Muscle of arm (tissue), 12 donors: ENCODE measurements around the gene SELENOP. TPM values are rescaled to one million over a fixed set of nuclear protein-coding genes. Genes with fewer than 3 reads are reported as not detected.
"Not testable (repeated sequence)": the region's sequence is repeated elsewhere in the genome, so short reads cannot be mapped to it uniquely, and the experiment has no call there.

Experiments
- DNase-seq: peaks from one replicate; pipeline ENCODE4 v3.0.0-alpha.2; 2013
- polyA plus RNA-seq, 12 donors: library from polyadenylated mRNA; unstranded; fragments of 120-200 nt; gene quantifications; one replicate each; pipeline ENCODE4 v1.2.1, GENCODE V29; 2013; ENCODE audit not compliant: insufficient read length in 12 of 12

SELENOP gene
- polyA plus RNA-seq, 12 donors: 105 to 591 (median 132) TPM; not detected in 1

GRCh38 chr5:42836070-42836769 lies 24.5 kb upstream of the SELENOP start:
- no peak for DNase-seq

- DNase-seq: no peak
Observed at GRCh38 chr5:42832060-42832459, 20.4 kb upstream of the SELENOP start.

GRCh38 chr5:42830924-42831323 lies 19.2 kb upstream of the SELENOP start:
- no peak for DNase-seq

- DNase-seq: peak; percentile 49
Observed at GRCh38 chr5:42828671-42829070, 17.0 kb upstream of the SELENOP start.

- DNase-seq: no peak
Observed at GRCh38 chr5:42826757-42827515, 15.2 kb upstream of the SELENOP start.

- DNase-seq: no peak
Observed at GRCh38 chr5:42825422-42826148, 13.9 kb upstream of the SELENOP start.

GRCh38 chr5:42824347-42824976 lies 12.8 kb upstream of the SELENOP start:
- no peak for DNase-seq

- no peak for DNase-seq
Observed at GRCh38 chr5:42822548-42822947, 10.9 kb upstream of the SELENOP start.

- no peak for DNase-seq
Observed at GRCh38 chr5:42819745-42820144, 8.1 kb upstream of the SELENOP start.

- DNase-seq: not testable (repeated sequence)
Observed at GRCh38 chr5:42816546-42816945, 4.9 kb upstream of the SELENOP start.

- DNase-seq: no peak
Observed at GRCh38 chr5:42813533-42813932, 1.8 kb upstream of the SELENOP start.

GRCh38 chr5:42812620-42813019 lies 928 bp upstream of the SELENOP start:
- DNase-seq: no peak

- DNase-seq: peak; percentile 23
Observed at GRCh38 chr5:42810834-42811590, 680 bp downstream of the SELENOP start.

- no peak for DNase-seq
Observed at GRCh38 chr5:42808888-42809611, 2.6 kb downstream of the SELENOP start.

- DNase-seq: no peak
Observed at GRCh38 chr5:42807722-42808447, 3.8 kb downstream of the SELENOP start.

GRCh38 chr5:42806701-42807262 lies 4.9 kb downstream of the SELENOP start:
- DNase-seq: no peak

GRCh38 chr5:42806004-42806700 lies 5.5 kb downstream of the SELENOP start:
- DNase-seq: no peak

- DNase-seq: no peak
Observed at GRCh38 chr5:42804717-42805339, 6.9 kb downstream of the SELENOP start.
